GM12878 (cell line): ENCODE data around the gene PRR5L. TPM values are rescaled to one million over a fixed set of nuclear protein-coding genes. Genes with fewer than 3 reads are reported as not detected.
A peak's percentile ranks its signal among the peaks of the same experiment; 100 is the strongest.

Experiments
- ATAC-seq: fragments of 200-7000 bp; cut with Tn5 transposase; 3 replicates; pipeline ENCODE4 v1.9.1; 2020; ENCODE audit warnings: mild to moderate bottlenecking, moderate library complexity
- BruUV-seq: library from RNA; stranded (reverse); fragments of 400-500 nt; replicated peaks from 2 replicates; lab custom pipeline; 2021; lab: Mats Ljungman, UMichigan
- CTCF ChIA-PET: fragments of 300-600 bp; sonication (Branson Sonifier 250); formaldehyde crosslinking; extraction: SDS; loops from one replicate; lab custom pipeline; 2021; ENCODE audit warnings: inconsistent platforms; lab: Yijun Ruan, JAX
- POLR2A ChIA-PET: fragments of 350-600 bp; formaldehyde crosslinking; extraction: SDS; loops from one replicate; lab custom pipeline; 2021; ENCODE audit warnings: inconsistent platforms; lab: Charles Lee
- RAD21 ChIA-PET: fragments of 300-600 bp; sonication (Branson Sonifier 250); formaldehyde crosslinking; loops from one replicate; lab custom pipeline; 2023; ENCODE audit warnings: antibody characterized with exemption; ENCODE audit not compliant: unreplicated experiment; lab: Charles Lee
- SMC1A ChIA-PET: fragments of 300-600 bp; sonication (Branson Sonifier 250); formaldehyde crosslinking; loops from one replicate; lab custom pipeline; 2023; ENCODE audit not compliant: unreplicated experiment, uncharacterized antibody; lab: Charles Lee
- DNase-seq: peaks from one replicate; pipeline ENCODE4 v3.0.0-alpha.2; 2011; ENCODE audit warnings: low read depth, low spot score
- FAIRE-seq: peaks from 3 replicates; lab custom pipeline; 2011; peaks lifted over from hg19 to GRCh38; lab: Jason Lieb, UNC
- H2AFZ ChIP-seq: 2 replicates; pipeline ENCODE4 v1.6.0; 2011; ENCODE audit warnings: low read depth, low read length, control low read depth; ENCODE audit not compliant: control insufficient read depth
- H3K27ac ChIP-seq: 2 replicates; pipeline ENCODE4 v1.5.1; 2011; ENCODE audit warnings: control low read depth; ENCODE audit not compliant: control insufficient read depth, insufficient read depth
- H3K27me3 ChIP-seq, 2 experiments: replicated peaks in 1 of 2; 2 replicates each; pipeline versions ENCODE4 v1.6.0 to v1.6.1; 2011; ENCODE audit warnings: low read length in 1 of 2; ENCODE audit not compliant: control insufficient read depth in 2 of 2, insufficient read depth in 2 of 2
- H3K36me3 ChIP-seq, 2 experiments: 2 replicates each; pipeline ENCODE4 v1.5.1; 2011; ENCODE audit warnings: low read length in 1 of 2; ENCODE audit not compliant: control insufficient read depth in 2 of 2, insufficient read depth in 2 of 2
- H3K4me1 ChIP-seq: 2 replicates; pipeline ENCODE4 v1.6.1; 2011; ENCODE audit warnings: mild to moderate bottlenecking, low read length, moderate library complexity, mixed read lengths; ENCODE audit not compliant: control insufficient read depth, insufficient read depth
- H3K4me2 ChIP-seq: 2 replicates; pipeline ENCODE4 v1.6.0; 2011; ENCODE audit warnings: control low read depth; ENCODE audit not compliant: control insufficient read depth, insufficient read depth
- H3K4me3 ChIP-seq: fragments of 200-600 bp; sonication (generic); 2 replicates; pipeline ENCODE4 v1.5.1; 2016
- H3K79me2 ChIP-seq: 2 replicates; pipeline ENCODE4 v1.6.0; 2011; ENCODE audit warnings: low read length; ENCODE audit not compliant: control insufficient read depth, insufficient read depth
- H3K9ac ChIP-seq: 2 replicates; pipeline ENCODE4 v1.8.0; 2011; ENCODE audit warnings: low read length, control low read depth, mixed read lengths; ENCODE audit not compliant: control insufficient read depth, insufficient read depth
- H3K9me3 ChIP-seq: replicated peaks from 3 replicates; pipeline ENCODE4 v1.5.1; 2011; ENCODE audit warnings: mild to moderate bottlenecking, low read length; ENCODE audit not compliant: control insufficient read depth, insufficient read depth
- H4K20me1 ChIP-seq: 2 replicates; pipeline ENCODE4 v1.6.0; 2011; ENCODE audit not compliant: control insufficient read depth, insufficient read depth
- HDAC6 ChIP-seq: fragments of 200-600 bp; sonication (generic); IDR thresholded peaks from one replicate; pipeline ENCODE4 v1.8.0; 2017; ENCODE audit warnings: antibody characterized with exemption; ENCODE audit not compliant: unreplicated experiment
- PAX5 ChIP-seq: IDR thresholded peaks from 2 replicates; pipeline ENCODE4 v1.6.1; 2011; ENCODE audit warnings: low read depth, low read length, borderline replicate concordance
- STAT3 ChIP-seq: IDR thresholded peaks from 2 replicates; pipeline ENCODE4 v1.6.1; 2011; ENCODE audit warnings: low read depth, low read length, improper control_type of control experiment
- WGBS: methylation state at CpG from one replicate; pipeline ENCODE4 v1.1.6; 2016; ENCODE audit warnings: low lambda C conversion rate; ENCODE audit not compliant: insufficient replicate concordance, insufficient coverage; ENCODE audit errors: missing lambda C conversion rate; 5-methylcytosine and 5-hydroxymethylcytosine counted together
- in situ Hi-C: fragments of 300-500 bp; cut with MboI; formaldehyde crosslinking; loops from 9 replicates; pipeline ENCODE4 v1.14.3; 2018; ENCODE audit warnings: mixed read lengths
- intact Hi-C: fragments of 100-400 bp; cut with micrococcal nuclease; formaldehyde crosslinking; loops from one replicate; pipeline ENCODE4 v1.14.2; 2022; ENCODE audit not compliant: unreplicated experiment
- polyA plus RNA-seq, 11 experiments: library from polyadenylated mRNA; depleted of rRNA in 4 of 11; unstranded in 6 of 11; stranded (reverse) in 5 of 11; fragments of >200 nt; fragmentation: Nextera tagmentation in 4 of 11; fragmentation: Illumina TruSeq in 1 of 11; extraction: Ambion mirVana in 4 of 11; extraction: Trizol in 1 of 11; gene quantifications; 1 replicate in 1 of 11; 2 replicates in 10 of 11; pipeline versions ENCODE4 v1.2.1 to v1.2.3, GENCODE V29; 2011 to 2016; ENCODE audit warnings: inconsistent platforms in 2 of 11, missing spikeins in 2 of 11, low read depth in 1 of 11
- total RNA-seq, 4 experiments: library from RNA; depleted of rRNA in 3 of 4; stranded (reverse); fragments of >200 nt in 3 of 4; fragmentation: Illumina TruSeq in 1 of 4; extraction: Trizol in 1 of 4; gene quantifications; 2 replicates each; pipeline versions ENCODE4 v1.2.1 to v1.2.3, GENCODE V29; 2013 to 2021
- TF ChIP-seq, protein P1 (sequence below): fragments of 450-650 bp; formaldehyde crosslinking; IDR thresholded peaks from 2 replicates; pipeline ENCODE4 v1.4.0; 2020; ENCODE audit warnings: mild to moderate bottlenecking, moderate library complexity

The PRR5L gene
- total and polyA plus RNA-seq, 10 of the 15 experiments (the other 5 are each of a cell fraction or from before 2014, with no cell fraction given) = 0.11 to 4.2 (median 0.67) TPM; not detected in 1

DNA sequence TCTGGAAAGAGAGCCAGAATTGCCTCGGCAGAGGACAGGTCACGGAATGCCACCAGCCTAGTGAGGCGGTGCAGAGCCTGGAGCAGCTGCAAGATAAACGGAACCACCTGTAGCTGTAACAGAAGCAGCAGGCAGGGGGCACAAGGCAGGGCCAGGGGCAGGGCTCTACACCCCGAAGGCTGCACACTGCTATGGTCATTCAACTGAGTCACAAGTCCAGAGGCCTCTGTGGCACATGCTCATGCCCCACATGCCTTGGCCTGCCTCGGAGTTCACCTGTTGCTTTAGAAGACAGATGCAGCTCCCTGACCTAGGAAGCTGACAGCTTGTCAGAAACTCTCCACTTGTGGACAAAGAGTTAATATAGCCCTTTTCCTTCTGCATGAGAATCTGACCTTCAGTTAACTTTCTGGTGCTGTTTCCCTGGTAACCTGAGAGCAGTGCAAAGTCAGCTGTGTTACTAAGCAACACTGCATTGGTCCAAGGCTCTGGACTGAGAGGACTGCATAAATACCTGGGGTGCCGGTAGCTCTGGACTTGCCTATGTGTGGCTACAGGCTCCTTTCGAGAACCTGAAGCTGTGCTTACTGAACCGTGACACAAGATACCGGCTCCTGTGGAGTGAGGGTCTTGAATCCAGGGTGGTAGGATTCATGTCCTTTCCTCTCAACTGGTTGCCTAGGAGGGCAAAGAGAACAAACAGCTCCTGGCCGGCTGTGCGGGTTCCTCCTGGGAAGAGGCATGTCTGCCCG is 17.4 kb upstream of the PRR5L start:
- no TSS peak for BruUV-seq
- in situ Hi-C loops = no loop called here

DNA sequence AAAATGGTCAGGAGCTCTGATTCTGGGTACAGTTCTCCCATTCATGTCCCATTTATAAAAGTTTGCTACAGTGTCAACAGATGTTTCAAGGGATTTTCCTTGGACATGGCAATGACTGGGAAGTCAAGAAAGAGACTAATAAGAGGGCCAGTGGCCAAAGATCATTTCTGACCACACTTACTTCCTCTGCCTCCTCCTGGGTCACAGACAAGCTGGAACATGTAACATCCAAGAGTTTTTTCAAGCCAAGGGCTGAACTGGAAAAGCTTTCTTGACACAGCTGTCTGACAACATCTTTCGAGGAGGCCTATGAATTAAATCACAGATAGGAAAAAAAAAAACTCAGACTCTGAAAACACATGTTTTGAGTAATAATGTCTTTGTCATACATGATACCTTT is 15.6 kb upstream of the PRR5L start:
- SMC1A ChIA-PET = no interaction called here
- DNase-seq = no peak
- Histone ChIP-seq H3K4me2 (no peak overlapping the region), H3K4me3 (no peak overlapping the region), H3K27me3 (no peaks in the 10 kb centered on the region), H3K9ac (no peak overlapping the region), H3K27ac (no peak overlapping the region), H3K4me1 (no peaks in the 10 kb centered on the region), H3K9me3 (no peaks in the 10 kb centered on the region; the same call in 1 of the 3 replicates), H3K36me3 (peaks cover 0 to 3% of the 10 kb centered on the region in 2 experiments; a peak in 1 of 4 replicates), H2AFZ (no peak overlapping the region), H3K79me2 (no peaks in the 10 kb centered on the region; the same call in 1 of the 2 replicates), H4K20me1 (no peaks in the 10 kb centered on the region)
- no peak for FAIRE-seq
- RAD21 ChIA-PET = no interaction called here
- POLR2A ChIA-PET = no interaction called here
- TF ChIP-seq, protein P1, sequence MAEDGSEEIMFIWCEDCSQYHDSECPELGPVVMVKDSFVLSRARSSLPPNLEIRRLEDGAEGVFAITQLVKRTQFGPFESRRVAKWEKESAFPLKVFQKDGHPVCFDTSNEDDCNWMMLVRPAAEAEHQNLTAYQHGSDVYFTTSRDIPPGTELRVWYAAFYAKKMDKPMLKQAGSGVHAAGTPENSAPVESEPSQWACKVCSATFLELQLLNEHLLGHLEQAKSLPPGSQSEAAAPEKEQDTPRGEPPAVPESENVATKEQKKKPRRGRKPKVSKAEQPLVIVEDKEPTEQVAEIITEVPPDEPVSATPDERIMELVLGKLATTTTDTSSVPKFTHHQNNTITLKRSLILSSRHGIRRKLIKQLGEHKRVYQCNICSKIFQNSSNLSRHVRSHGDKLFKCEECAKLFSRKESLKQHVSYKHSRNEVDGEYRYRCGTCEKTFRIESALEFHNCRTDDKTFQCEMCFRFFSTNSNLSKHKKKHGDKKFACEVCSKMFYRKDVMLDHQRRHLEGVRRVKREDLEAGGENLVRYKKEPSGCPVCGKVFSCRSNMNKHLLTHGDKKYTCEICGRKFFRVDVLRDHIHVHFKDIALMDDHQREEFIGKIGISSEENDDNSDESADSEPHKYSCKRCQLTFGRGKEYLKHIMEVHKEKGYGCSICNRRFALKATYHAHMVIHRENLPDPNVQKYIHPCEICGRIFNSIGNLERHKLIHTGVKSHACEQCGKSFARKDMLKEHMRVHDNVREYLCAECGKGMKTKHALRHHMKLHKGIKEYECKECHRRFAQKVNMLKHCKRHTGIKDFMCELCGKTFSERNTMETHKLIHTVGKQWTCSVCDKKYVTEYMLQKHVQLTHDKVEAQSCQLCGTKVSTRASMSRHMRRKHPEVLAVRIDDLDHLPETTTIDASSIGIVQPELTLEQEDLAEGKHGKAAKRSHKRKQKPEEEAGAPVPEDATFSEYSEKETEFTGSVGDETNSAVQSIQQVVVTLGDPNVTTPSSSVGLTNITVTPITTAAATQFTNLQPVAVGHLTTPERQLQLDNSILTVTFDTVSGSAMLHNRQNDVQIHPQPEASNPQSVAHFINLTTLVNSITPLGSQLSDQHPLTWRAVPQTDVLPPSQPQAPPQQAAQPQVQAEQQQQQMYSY (CRISPR knock-in tag) = no peak
- no peak for TF ChIP-seq STAT3
- CTCF ChIA-PET = interaction anchor here (0.7 to 1.2 kb wide), 4 partner anchors 15 to 217 kb away, joined by 3 to 4 read pairs (median 3); no protein-coding TSS in a partner anchor
- in situ Hi-C loops = no loop called here
- intact Hi-C loops = no loop called here
- 95% methylated on average over 1 of the region's 1 CpG for WGBS
- no peak for ATAC-seq
- no TSS peak for BruUV-seq

More for the DNA sequence above, 17.4 kb upstream of the PRR5L start:
- no peaks in the 10 kb centered on the region for H4K20me1 ChIP-seq
- WGBS = 91% methylated on average over 13 of the region's 13 CpGs
- no peak for FAIRE-seq
- H3K4me3 ChIP-seq = no peak overlapping the region
- DNase-seq = no peak
- H3K9ac ChIP-seq = no peak overlapping the region
- intact Hi-C loops = no loop called here
- no peak for ATAC-seq
- no peak overlapping the region for H2AFZ ChIP-seq
- POLR2A ChIA-PET = interaction anchor here (0.6 kb wide), 1 partner anchor 71 kb away, joined by 4 read pairs; no protein-coding TSS in a partner anchor
- H3K4me1 ChIP-seq = no peaks in the 10 kb centered on the region
- H3K27ac ChIP-seq = no peak overlapping the region
- no peak for TF ChIP-seq HDAC6
- peak; percentile 84 for TF ChIP-seq PAX5
- no peaks in the 10 kb centered on the region; the same call in 1 of the 2 replicates for H3K79me2 ChIP-seq
- RAD21 ChIA-PET = no interaction called here
- H3K36me3 ChIP-seq = peaks cover 0 to 6% of the 10 kb centered on the region in 2 experiments; a peak in 1 of 4 replicates
- no peaks in the 10 kb centered on the region; the same call in 1 of the 3 replicates for H3K9me3 ChIP-seq
- H3K27me3 ChIP-seq = no peaks in the 10 kb centered on the region
- CTCF ChIA-PET = interaction anchor here (1.0 to 1.6 kb wide), 3 partner anchors 12 to 457 kb away, joined by 3 to 5 read pairs (median 4); no protein-coding TSS in a partner anchor
- H3K4me2 ChIP-seq = no peak overlapping the region
- SMC1A ChIA-PET = interaction anchor here (0.6 to 1.3 kb wide), 3 partner anchors 200 to 656 kb away, joined by 4 to 5 read pairs (median 5); no protein-coding TSS in a partner anchor
